Measurements from ENCODE around the gene FUS.

The FUS gene

GRCh38 chr16:31189412-31189778, 9.5 kb downstream of the FUS start:
- CTCF ChIA-PET, result no interaction called here
- H3K4me3 ChIP-seq (ENCODE audit: low read depth, low read length), result no peak overlapping the region
- POLR2A ChIA-PET, result interaction anchor here (0.7 to 3.1 kb wide), 4 partner anchors 9 to 47 kb away, joined by 3 to 25 read pairs (median 6); partner anchors contain the start of genes FUS and PYCARD
- H3K9me3 ChIP-seq (ENCODE audit: control insufficient read depth, insufficient read depth, low read depth, low read length), result no peaks in the 10 kb centered on the region
- H3K27ac ChIP-seq (ENCODE audit: extremely low read depth, low read depth, low read length), result no peak overlapping the region
- no peaks in the 10 kb centered on the region for H3K4me1 ChIP-seq (ENCODE audit: control insufficient read depth, insufficient read depth, low read length)
- no peak for TF ChIP-seq ZBTB7A (tag by site-specific recombination; IDR thresholded peaks at IDR 0.05; ENCODE audit: low read depth)
- TF ChIP-seq ZNF670 (tag by site-specific recombination; IDR thresholded peaks at IDR 0.05; ENCODE audit: low read depth), result no peak
- no peak for TF ChIP-seq ZNF791 (tag by site-specific recombination; IDR thresholded peaks at IDR 0.05)
- TF ChIP-seq ZFHX2 (tag by site-specific recombination; conservative IDR thresholded peaks at IDR 0.05), result no peak
- TF ChIP-seq ZNF544 (tag by site-specific recombination; IDR thresholded peaks at IDR 0.05), result no peak
- TF ChIP-seq ZNF426 (tag by site-specific recombination; IDR thresholded peaks at IDR 0.05), result no peak
- no peak for TF ChIP-seq ELK4 (IDR thresholded peaks at IDR 0.05; ENCODE audit: borderline replicate concordance, low read depth, low read length)
- no peak for TF ChIP-seq ZNF221 (tag by site-specific recombination; IDR thresholded peaks at IDR 0.05; ENCODE audit: borderline replicate concordance)
- TF ChIP-seq ZNF341 (tag by site-specific recombination; IDR thresholded peaks at IDR 0.05; ENCODE audit: low read depth), result no peak
- no peak for TF ChIP-seq ZNF596 (tag by site-specific recombination; IDR thresholded peaks at IDR 0.05)
- TF ChIP-seq ZBTB48 (tag by site-specific recombination; IDR thresholded peaks at IDR 0.05), result no peak
- no peak for TF ChIP-seq REST (tag by site-specific recombination; IDR thresholded peaks at IDR 0.05)
- no peak for TF ChIP-seq ZNF664 (tag by site-specific recombination; IDR thresholded peaks at IDR 0.05)
- TF ChIP-seq ZNF391 (tag by site-specific recombination; IDR thresholded peaks at IDR 0.05; ENCODE audit: borderline replicate concordance, low read depth), result no peak
- no peak for TF ChIP-seq ZNF362 (tag by site-specific recombination; IDR thresholded peaks at IDR 0.05)
- no peak for TF ChIP-seq ZNF292 (tag by site-specific recombination; IDR thresholded peaks at IDR 0.05; ENCODE audit: borderline replicate concordance, low read depth)
- no peak for TF ChIP-seq EGR2 (tag by site-specific recombination; IDR thresholded peaks at IDR 0.05; ENCODE audit: low read depth)
- TF ChIP-seq ZNF777 (tag by site-specific recombination; IDR thresholded peaks at IDR 0.05; ENCODE audit: borderline replicate concordance), result no peak
- no peak for TF ChIP-seq GFI1B (tag by site-specific recombination; IDR thresholded peaks at IDR 0.05)
- no peak for TF ChIP-seq PRDM10 (tag by site-specific recombination; IDR thresholded peaks at IDR 0.05)
- H3K36me3 ChIP-seq (ENCODE audit: control insufficient read depth in 2 of 2, insufficient read depth in 1 of 2, low read length in 2 of 2), result peaks cover 87 to 100% of the 10 kb centered on the region in 2 experiments

All from HEK293 (cell line).